Measurements from ENCODE around the gene GAMT. TPM values are rescaled to one million over a fixed set of nuclear protein-coding genes. Genes with fewer than 3 reads are reported as not detected.
"Not testable (repeated sequence)": the region's sequence is repeated elsewhere in the genome, so short reads cannot be mapped to it uniquely, and the experiment has no call there.

Gene GAMT
- total RNA-seq, 1 donor: 6.7 TPM

GRCh38 chr19:1425902-1426301 is 24.6 kb upstream of the GAMT start:
- no peaks in the 10 kb centered on the region for H3K27me3 ChIP-seq (ENCODE audit: insufficient read depth, low read length)
- H3K4me3 ChIP-seq (ENCODE audit: low read length): no peak overlapping the region
- H3K4me1 ChIP-seq (ENCODE audit: insufficient read depth, low read length): no peaks in the 10 kb centered on the region
- no peaks in the 10 kb centered on the region for H3K9me3 ChIP-seq (ENCODE audit: low read depth, low read length)

GRCh38 chr19:1425102-1425837 is 23.9 kb upstream of the GAMT start:
- Histone ChIP-seq H3K4me1 (ENCODE audit: insufficient read depth, low read length) (no peaks in the 10 kb centered on the region), H3K4me3 (ENCODE audit: low read length) (no peak overlapping the region), H3K27me3 (ENCODE audit: insufficient read depth, low read length) (no peaks in the 10 kb centered on the region), H3K9me3 (ENCODE audit: low read depth, low read length) (no peaks in the 10 kb centered on the region)

- H3K27me3 ChIP-seq (ENCODE audit: insufficient read depth, low read length): no peaks in the 10 kb centered on the region
- no peak overlapping the region for H3K4me3 ChIP-seq (ENCODE audit: low read length)
- no peaks in the 10 kb centered on the region for H3K4me1 ChIP-seq (ENCODE audit: insufficient read depth, low read length)
- no peaks in the 10 kb centered on the region for H3K9me3 ChIP-seq (ENCODE audit: low read depth, low read length)
Measured at GRCh38 chr19:1424192-1424955, 23.0 kb upstream of the GAMT start.

GRCh38 chr19:1423436-1424191 is 22.3 kb upstream of the GAMT start:
- Histone ChIP-seq H3K4me1 (ENCODE audit: insufficient read depth, low read length) (no peaks in the 10 kb centered on the region), H3K9me3 (ENCODE audit: low read depth, low read length) (no peaks in the 10 kb centered on the region), H3K4me3 (ENCODE audit: low read length) (no peak overlapping the region), H3K27me3 (ENCODE audit: insufficient read depth, low read length) (no peaks in the 10 kb centered on the region)

GRCh38 chr19:1422943-1423342 is 21.6 kb upstream of the GAMT start:
- Histone ChIP-seq H3K4me1 (ENCODE audit: insufficient read depth, low read length) (no peaks in the 10 kb centered on the region), H3K4me3 (ENCODE audit: low read length) (no peak overlapping the region), H3K27me3 (ENCODE audit: insufficient read depth, low read length) (no peaks in the 10 kb centered on the region)

GRCh38 chr19:1422360-1422759 is 21.0 kb upstream of the GAMT start:
- no peaks in the 10 kb centered on the region for H3K27me3 ChIP-seq (ENCODE audit: insufficient read depth, low read length)
- H3K4me1 ChIP-seq (ENCODE audit: insufficient read depth, low read length): no peaks in the 10 kb centered on the region
- H3K9me3 ChIP-seq (ENCODE audit: low read depth, low read length): no peaks in the 10 kb centered on the region
- H3K4me3 ChIP-seq (ENCODE audit: low read length): no peak overlapping the region

More at GRCh38 chr19:1422943-1423342, 21.6 kb upstream of the GAMT start:
- H3K9me3 ChIP-seq (ENCODE audit: low read depth, low read length): no peaks in the 10 kb centered on the region

GRCh38 chr19:1421958-1422305 is 20.6 kb upstream of the GAMT start:
- Histone ChIP-seq H3K27me3 (ENCODE audit: insufficient read depth, low read length) (no peaks in the 10 kb centered on the region), H3K4me1 (ENCODE audit: insufficient read depth, low read length) (no peaks in the 10 kb centered on the region), H3K4me3 (ENCODE audit: low read length) (no peak overlapping the region), H3K9me3 (ENCODE audit: low read depth, low read length) (no peaks in the 10 kb centered on the region)

GRCh38 chr19:1421218-1421957 is 20.0 kb upstream of the GAMT start:
- Histone ChIP-seq H3K27me3 (ENCODE audit: insufficient read depth, low read length) (no peaks in the 10 kb centered on the region), H3K4me3 (ENCODE audit: low read length) (no peak overlapping the region), H3K4me1 (ENCODE audit: insufficient read depth, low read length) (peaks cover 4% of the 10 kb centered on the region), H3K9me3 (ENCODE audit: low read depth, low read length) (no peaks in the 10 kb centered on the region)

GRCh38 chr19:1420590-1420989 is 19.2 kb upstream of the GAMT start:
- no peaks in the 10 kb centered on the region for H3K9me3 ChIP-seq (ENCODE audit: low read depth, low read length)
- H3K4me3 ChIP-seq (ENCODE audit: low read length): no peak overlapping the region
- H3K27me3 ChIP-seq (ENCODE audit: insufficient read depth, low read length): no peaks in the 10 kb centered on the region
- peaks cover 12% of the 10 kb centered on the region for H3K4me1 ChIP-seq (ENCODE audit: insufficient read depth, low read length)

GRCh38 chr19:1420085-1420484 is 18.7 kb upstream of the GAMT start:
- not testable (repeated sequence) for H3K27me3 ChIP-seq (ENCODE audit: insufficient read depth, low read length); H3K4me3 ChIP-seq (ENCODE audit: low read length); H3K9me3 ChIP-seq (ENCODE audit: low read depth, low read length)
- H3K4me1 ChIP-seq (ENCODE audit: insufficient read depth, low read length): peaks cover 17% of the 10 kb centered on the region

GRCh38 chr19:1418951-1419738 is 17.8 kb upstream of the GAMT start:
- no peaks in the 10 kb centered on the region for H3K9me3 ChIP-seq (ENCODE audit: low read depth, low read length)
- H3K4me3 ChIP-seq (ENCODE audit: low read length): no peak overlapping the region
- peaks cover 21% of the 10 kb centered on the region for H3K4me1 ChIP-seq (ENCODE audit: insufficient read depth, low read length)
- H3K27me3 ChIP-seq (ENCODE audit: insufficient read depth, low read length): no peaks in the 10 kb centered on the region

GRCh38 chr19:1418496-1418775 is 17.1 kb upstream of the GAMT start:
- Histone ChIP-seq H3K4me3 (ENCODE audit: low read length) (no peak overlapping the region), H3K27me3 (ENCODE audit: insufficient read depth, low read length) (no peaks in the 10 kb centered on the region), H3K4me1 (ENCODE audit: insufficient read depth, low read length) (peaks cover 24% of the 10 kb centered on the region), H3K9me3 (ENCODE audit: low read depth, low read length) (no peaks in the 10 kb centered on the region)

GRCh38 chr19:1417681-1418495 is 16.5 kb upstream of the GAMT start:
- H3K4me3 ChIP-seq (ENCODE audit: low read length): no peak overlapping the region
- no peaks in the 10 kb centered on the region for H3K9me3 ChIP-seq (ENCODE audit: low read depth, low read length)
- H3K27me3 ChIP-seq (ENCODE audit: insufficient read depth, low read length): no peaks in the 10 kb centered on the region
- peaks cover 29% of the 10 kb centered on the region for H3K4me1 ChIP-seq (ENCODE audit: insufficient read depth, low read length)

- H3K4me1 ChIP-seq (ENCODE audit: insufficient read depth, low read length): peaks cover 37% of the 10 kb centered on the region
Measured at GRCh38 chr19:1417145-1417544, 15.8 kb upstream of the GAMT start.

More at GRCh38 chr19:1417145-1417544, 15.8 kb upstream of the GAMT start:
- Histone ChIP-seq H3K9me3 (ENCODE audit: low read depth, low read length) (no peaks in the 10 kb centered on the region), H3K27me3 (ENCODE audit: insufficient read depth, low read length) (no peaks in the 10 kb centered on the region), H3K4me3 (ENCODE audit: low read length) (no peak overlapping the region)

Measured in mononuclear cell (primary cell).